Measurements from ENCODE around the gene MPZL3. TPM values are rescaled to one million over a fixed set of nuclear protein-coding genes. Genes with fewer than 3 reads are reported as not detected.

The MPZL3 gene
- polyA plus RNA-seq, 1 donor (not counting 4 experiments of a cell fraction or from before 2014, with no cell fraction given), result 7.9 TPM

DNA sequence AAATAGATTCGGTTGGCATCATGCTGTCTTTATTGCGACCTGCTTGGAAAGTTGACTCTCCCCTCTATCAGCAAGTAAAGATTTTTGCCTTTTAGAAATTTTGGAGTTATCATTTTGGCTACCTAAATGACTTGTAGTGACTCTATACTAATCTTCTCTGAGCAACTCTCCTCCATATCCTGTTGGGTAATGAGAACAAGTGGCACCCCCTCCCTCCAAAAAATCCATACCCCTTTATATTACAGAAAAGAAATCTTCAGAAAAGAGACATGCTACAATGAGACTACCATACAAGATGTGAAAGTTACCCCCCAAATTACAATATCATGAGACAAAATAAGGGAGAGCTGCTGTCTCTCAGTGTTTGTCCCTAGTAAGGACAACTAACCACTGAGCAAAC, 28.6 kb downstream of the MPZL3 start:
- dilution Hi-C loops (cut with MboI; ENCODE audit: extremely low pct_ligation_motif_present, low sequenced_read_pairs), result no loop called here

DNA sequence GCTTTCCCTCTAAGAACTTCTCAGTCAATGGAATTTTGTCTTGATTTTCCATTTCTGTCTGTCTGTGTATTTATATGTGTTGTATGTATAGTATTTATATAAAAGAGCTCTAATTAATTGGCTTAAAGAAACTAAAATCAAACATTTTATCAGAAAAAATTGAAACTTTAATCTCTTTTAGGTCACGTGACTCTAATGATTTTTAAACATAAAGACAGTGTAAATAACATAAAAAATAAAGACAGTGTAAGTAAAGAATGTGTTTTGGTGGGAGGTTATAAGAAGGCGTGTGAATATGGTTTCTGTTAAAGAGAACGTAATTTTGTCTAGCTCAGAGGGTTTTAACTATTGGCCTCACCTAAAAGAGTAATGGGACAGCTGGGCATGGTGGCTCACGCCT, 29.7 kb downstream of the MPZL3 start:
- H3K27ac ChIP-seq (ENCODE audit: control insufficient read depth, insufficient read depth, low read length), result no peak overlapping the region
- H3K36me3 ChIP-seq (ENCODE audit: control insufficient read depth in 2 of 2, extremely low read depth in 1 of 2, insufficient read depth in 2 of 2, low read length in 2 of 2), result peaks cover 2% of the 10 kb centered on the region in 2 experiments
- no peak for TF ChIP-seq EZH2 (IDR thresholded peaks at IDR 0.05; ENCODE audit: low read length)
- TF ChIP-seq, protein P1, sequence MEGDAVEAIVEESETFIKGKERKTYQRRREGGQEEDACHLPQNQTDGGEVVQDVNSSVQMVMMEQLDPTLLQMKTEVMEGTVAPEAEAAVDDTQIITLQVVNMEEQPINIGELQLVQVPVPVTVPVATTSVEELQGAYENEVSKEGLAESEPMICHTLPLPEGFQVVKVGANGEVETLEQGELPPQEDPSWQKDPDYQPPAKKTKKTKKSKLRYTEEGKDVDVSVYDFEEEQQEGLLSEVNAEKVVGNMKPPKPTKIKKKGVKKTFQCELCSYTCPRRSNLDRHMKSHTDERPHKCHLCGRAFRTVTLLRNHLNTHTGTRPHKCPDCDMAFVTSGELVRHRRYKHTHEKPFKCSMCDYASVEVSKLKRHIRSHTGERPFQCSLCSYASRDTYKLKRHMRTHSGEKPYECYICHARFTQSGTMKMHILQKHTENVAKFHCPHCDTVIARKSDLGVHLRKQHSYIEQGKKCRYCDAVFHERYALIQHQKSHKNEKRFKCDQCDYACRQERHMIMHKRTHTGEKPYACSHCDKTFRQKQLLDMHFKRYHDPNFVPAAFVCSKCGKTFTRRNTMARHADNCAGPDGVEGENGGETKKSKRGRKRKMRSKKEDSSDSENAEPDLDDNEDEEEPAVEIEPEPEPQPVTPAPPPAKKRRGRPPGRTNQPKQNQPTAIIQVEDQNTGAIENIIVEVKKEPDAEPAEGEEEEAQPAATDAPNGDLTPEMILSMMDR (optimal IDR thresholded peaks at IDR 0.05 in 1 of 3, IDR thresholded peaks at IDR 0.05 in 1 of 3, conservative IDR thresholded peaks at IDR 0.05 in 1 of 3; ENCODE audit: extremely low read depth in 1 of 3, insufficient read depth in 2 of 3, low read length in 3 of 3), result no peak
- no peaks in the 10 kb centered on the region for H3K9me3 ChIP-seq (ENCODE audit: control insufficient read depth, low read depth, low read length)
- no peaks in the 10 kb centered on the region for H3K9me1 ChIP-seq (ENCODE audit: control insufficient read depth, extremely low read depth, insufficient read depth, low read length)
- no peak overlapping the region for H2AFZ ChIP-seq (ENCODE audit: control insufficient read depth, low read length)
- H3K4me2 ChIP-seq (ENCODE audit: control insufficient read depth, extremely low read depth, insufficient read depth, low read depth, low read length), result no peak overlapping the region
- no peak overlapping the region for H3K9ac ChIP-seq (ENCODE audit: control insufficient read depth, extremely low read depth, insufficient read depth, low read length)
- no peaks in the 10 kb centered on the region for H3K79me2 ChIP-seq (ENCODE audit: control insufficient read depth, insufficient read depth, low read length)
- H3K27me3 ChIP-seq (ENCODE audit: control insufficient read depth, extremely low read depth, insufficient read depth, low read length), result peaks cover 5% of the 10 kb centered on the region
- H3K4me3 ChIP-seq (ENCODE audit: control insufficient read depth in 2 of 3, extremely low read depth in 1 of 3, insufficient read depth in 2 of 3, low read depth in 1 of 3, low read length in 3 of 3), result no peak overlapping the region
- H3K4me1 ChIP-seq (ENCODE audit: control insufficient read depth, extremely low read depth, insufficient read depth, low read length), result no peaks in the 10 kb centered on the region
- dilution Hi-C loops (cut with MboI; ENCODE audit: extremely low pct_ligation_motif_present, low sequenced_read_pairs), result no loop called here
- no peak for FAIRE-seq
- no peaks in the 10 kb centered on the region for H4K20me1 ChIP-seq (ENCODE audit: control insufficient read depth, extremely low read depth, insufficient read depth, low read length)
- DNase-seq (ENCODE audit: low read depth, low spot score), result no peak

More for the DNA sequence above, 28.6 kb downstream of the MPZL3 start:
- TF ChIP-seq, protein P1 (optimal IDR thresholded peaks at IDR 0.05 in 1 of 3, IDR thresholded peaks at IDR 0.05 in 1 of 3, conservative IDR thresholded peaks at IDR 0.05 in 1 of 3; ENCODE audit: extremely low read depth in 1 of 3, insufficient read depth in 2 of 3, low read length in 3 of 3), result no peak
- TF ChIP-seq EZH2 (IDR thresholded peaks at IDR 0.05; ENCODE audit: low read length), result no peak
- Histone ChIP-seq H3K79me2 (ENCODE audit: control insufficient read depth, insufficient read depth, low read length) (no peaks in the 10 kb centered on the region), H3K27ac (ENCODE audit: control insufficient read depth, insufficient read depth, low read length) (no peak overlapping the region), H3K36me3 (ENCODE audit: control insufficient read depth in 2 of 2, extremely low read depth in 1 of 2, insufficient read depth in 2 of 2, low read length in 2 of 2) (peaks cover 2% of the 10 kb centered on the region in 2 experiments), H3K9me3 (ENCODE audit: control insufficient read depth, low read depth, low read length) (no peaks in the 10 kb centered on the region), H3K4me3 (ENCODE audit: control insufficient read depth in 2 of 3, extremely low read depth in 1 of 3, insufficient read depth in 2 of 3, low read depth in 1 of 3, low read length in 3 of 3) (no peak overlapping the region), H3K9me1 (ENCODE audit: control insufficient read depth, extremely low read depth, insufficient read depth, low read length) (no peaks in the 10 kb centered on the region), H3K27me3 (ENCODE audit: control insufficient read depth, extremely low read depth, insufficient read depth, low read length) (peaks cover 5% of the 10 kb centered on the region), H2AFZ (ENCODE audit: control insufficient read depth, low read length) (no peak overlapping the region), H3K4me2 (ENCODE audit: control insufficient read depth, extremely low read depth, insufficient read depth, low read depth, low read length) (no peak overlapping the region), H4K20me1 (ENCODE audit: control insufficient read depth, extremely low read depth, insufficient read depth, low read length) (no peaks in the 10 kb centered on the region), H3K9ac (ENCODE audit: control insufficient read depth, extremely low read depth, insufficient read depth, low read length) (no peak overlapping the region), H3K4me1 (ENCODE audit: control insufficient read depth, extremely low read depth, insufficient read depth, low read length) (no peaks in the 10 kb centered on the region)
- no peak for FAIRE-seq
- DNase-seq (ENCODE audit: low read depth, low spot score), result no peak

Measured in keratinocyte (primary cell).